Measurements from ENCODE around the gene INHA.

GRCh38 chr2:219578811-219579613 is 6.9 kb downstream of the INHA start:
- TF ChIP-seq CTCF (IDR thresholded peaks at IDR 0.05; ENCODE audit: poor library complexity) = no peak
- no peak for TF ChIP-seq EZH2 (IDR thresholded peaks at IDR 0.05; ENCODE audit: borderline replicate concordance)
